Measurements from ENCODE around the gene IKZF2.

Gene IKZF2

GRCh38 chr2:213149294-213149875 is 2.0 kb downstream of the IKZF2 start:
- in situ Hi-C loops (cut with HindIII; ENCODE audit: low sequenced_read_pairs), result no loop called here
- peak; percentile 35 for DNase-seq (ENCODE audit: low read depth, low spot score)
- TF ChIP-seq CTCF (IDR thresholded peaks at IDR 0.05; ENCODE audit: low read depth, low read length), result no peak
- H3K4me3 ChIP-seq (ENCODE audit: low read depth, low read length), result peak overlapping the region; percentile 79

- TF ChIP-seq CTCF (IDR thresholded peaks at IDR 0.05; ENCODE audit: low read depth, low read length), result no peak
- peak overlapping the region; percentile 79 for H3K4me3 ChIP-seq (ENCODE audit: low read depth, low read length)
- in situ Hi-C loops (cut with HindIII; ENCODE audit: low sequenced_read_pairs), result no loop called here
- DNase-seq (ENCODE audit: low read depth, low spot score), result no peak
Observed at GRCh38 chr2:213148572-213149261, 2.7 kb downstream of the IKZF2 start.

- H3K4me3 ChIP-seq (ENCODE audit: low read depth, low read length), result peak overlapping the region; percentile 4
- in situ Hi-C loops (cut with HindIII; ENCODE audit: low sequenced_read_pairs), result no loop called here
- no peak for DNase-seq (ENCODE audit: low read depth, low spot score)
- TF ChIP-seq CTCF (IDR thresholded peaks at IDR 0.05; ENCODE audit: low read depth, low read length), result no peak
Observed at GRCh38 chr2:213147538-213147937, 3.9 kb downstream of the IKZF2 start.

GRCh38 chr2:213145715-213146242 is 5.6 kb downstream of the IKZF2 start:
- TF ChIP-seq CTCF (IDR thresholded peaks at IDR 0.05; ENCODE audit: low read depth, low read length), result no peak
- H3K4me3 ChIP-seq (ENCODE audit: low read depth, low read length), result no peak overlapping the region
- in situ Hi-C loops (cut with HindIII; ENCODE audit: low sequenced_read_pairs), result no loop called here
- DNase-seq (ENCODE audit: low read depth, low spot score), result no peak

- no peak overlapping the region for H3K4me3 ChIP-seq (ENCODE audit: low read depth, low read length)
- no peak for DNase-seq (ENCODE audit: low read depth, low spot score)
- in situ Hi-C loops (cut with HindIII; ENCODE audit: low sequenced_read_pairs), result no loop called here
- no peak for TF ChIP-seq CTCF (IDR thresholded peaks at IDR 0.05; ENCODE audit: low read depth, low read length)
Observed at GRCh38 chr2:213137064-213137463, 14.3 kb downstream of the IKZF2 start.

- TF ChIP-seq CTCF (IDR thresholded peaks at IDR 0.05; ENCODE audit: low read depth, low read length), result no peak
- DNase-seq (ENCODE audit: low read depth, low spot score), result no peak
- H3K4me3 ChIP-seq (ENCODE audit: low read depth, low read length), result no peak overlapping the region
- in situ Hi-C loops (cut with HindIII; ENCODE audit: low sequenced_read_pairs), result no loop called here
Observed at GRCh38 chr2:213129311-213129710, 22.1 kb downstream of the IKZF2 start.

Measured in astrocyte of the spinal cord (primary cell).